SH-SY5Y (cell line): ENCODE results near the gene NFIA.

Experiments
- GATA2 ChIP-seq: IDR thresholded peaks from 2 replicates; pipeline ENCODE4 v1.6.1; 2011; ENCODE audit warnings: mild to moderate bottlenecking, low read depth, low read length
- GATA3 ChIP-seq: IDR thresholded peaks from 2 replicates; pipeline ENCODE4 v1.6.1; 2011; ENCODE audit warnings: low read depth, mild to moderate bottlenecking, low read length, moderate library complexity

DNA sequence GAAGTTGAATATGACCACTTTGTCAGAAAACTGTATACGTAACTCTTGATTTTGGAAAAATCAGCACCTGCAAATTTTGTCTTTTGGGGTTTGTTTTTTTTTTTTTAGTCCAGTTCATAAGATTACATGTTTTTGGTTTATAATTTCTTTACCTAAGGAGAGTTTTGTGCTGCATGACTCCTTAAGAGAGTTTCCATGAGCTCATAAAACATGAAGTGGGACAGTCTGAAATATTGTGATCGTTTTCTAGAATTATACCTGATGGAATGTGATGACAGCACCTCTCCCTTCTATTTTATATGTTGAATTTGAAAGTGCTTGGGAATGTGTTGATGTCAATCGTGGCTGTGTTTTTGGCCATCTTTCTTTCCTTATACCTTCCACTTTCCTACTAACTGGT, 158.5 kb downstream of the NFIA start:
- TF ChIP-seq GATA2, result no peak
- no peak for TF ChIP-seq GATA3
